ENCODE results near the gene DLG1. TPM values are rescaled to one million over a fixed set of nuclear protein-coding genes. Genes with fewer than 3 reads are reported as not detected.
"Not testable (repeated sequence)": the region's sequence is repeated elsewhere in the genome, so short reads cannot be mapped to it uniquely, and the experiment has no call there.

DLG1 gene
- polyA plus RNA-seq, 1 experiment, result 58.9 TPM

DNA sequence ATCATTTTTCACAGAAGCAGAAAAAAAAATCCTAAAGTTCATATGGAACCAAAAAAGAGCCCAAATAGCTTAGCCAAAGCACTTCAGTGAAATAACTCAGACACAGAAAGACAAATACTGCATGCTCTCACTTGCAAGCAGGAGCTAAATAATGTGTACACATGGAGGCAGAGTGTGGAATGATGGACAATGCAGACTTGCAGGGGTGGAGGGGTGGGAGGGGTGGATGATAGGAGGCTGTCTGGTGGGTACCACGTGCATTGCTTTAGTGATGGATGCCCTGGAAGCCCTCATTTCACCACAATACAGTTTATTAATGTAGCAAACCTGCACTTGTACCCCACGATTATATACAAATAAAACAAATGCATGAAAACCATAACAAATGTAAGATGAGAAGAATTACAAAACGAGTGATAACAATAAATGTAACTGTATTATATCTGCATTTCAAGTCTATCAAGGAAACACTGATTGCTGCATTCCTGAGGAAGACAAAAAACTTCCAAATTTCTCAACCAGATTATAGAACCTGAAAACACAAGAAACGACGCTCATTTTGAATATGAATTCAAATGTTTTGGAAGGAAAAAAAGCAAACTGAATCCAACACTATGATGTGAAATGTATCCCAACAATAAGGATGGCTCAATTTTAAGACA is 96.5 kb downstream of the DLG1 start:
- H3K27me3 ChIP-seq (ENCODE audit: control insufficient read depth, insufficient read depth, low read length), result no peaks in the 10 kb centered on the region
- no peak overlapping the region for H3K27ac ChIP-seq (ENCODE audit: low read depth, low read length)
- ChIA-PET CTCF (no interaction called here), POLR2A (no interaction called here)
- no peak for DNase-seq (ENCODE audit: low read depth, low spot score)
- H3K4me3 ChIP-seq (ENCODE audit: low read depth, low read length), result no peak overlapping the region
- no peaks in the 10 kb centered on the region for H3K9me3 ChIP-seq (ENCODE audit: control insufficient read depth, insufficient read depth, low read length)
- TF ChIP-seq, protein P1, sequence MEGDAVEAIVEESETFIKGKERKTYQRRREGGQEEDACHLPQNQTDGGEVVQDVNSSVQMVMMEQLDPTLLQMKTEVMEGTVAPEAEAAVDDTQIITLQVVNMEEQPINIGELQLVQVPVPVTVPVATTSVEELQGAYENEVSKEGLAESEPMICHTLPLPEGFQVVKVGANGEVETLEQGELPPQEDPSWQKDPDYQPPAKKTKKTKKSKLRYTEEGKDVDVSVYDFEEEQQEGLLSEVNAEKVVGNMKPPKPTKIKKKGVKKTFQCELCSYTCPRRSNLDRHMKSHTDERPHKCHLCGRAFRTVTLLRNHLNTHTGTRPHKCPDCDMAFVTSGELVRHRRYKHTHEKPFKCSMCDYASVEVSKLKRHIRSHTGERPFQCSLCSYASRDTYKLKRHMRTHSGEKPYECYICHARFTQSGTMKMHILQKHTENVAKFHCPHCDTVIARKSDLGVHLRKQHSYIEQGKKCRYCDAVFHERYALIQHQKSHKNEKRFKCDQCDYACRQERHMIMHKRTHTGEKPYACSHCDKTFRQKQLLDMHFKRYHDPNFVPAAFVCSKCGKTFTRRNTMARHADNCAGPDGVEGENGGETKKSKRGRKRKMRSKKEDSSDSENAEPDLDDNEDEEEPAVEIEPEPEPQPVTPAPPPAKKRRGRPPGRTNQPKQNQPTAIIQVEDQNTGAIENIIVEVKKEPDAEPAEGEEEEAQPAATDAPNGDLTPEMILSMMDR (IDR thresholded peaks at IDR 0.05; ENCODE audit: low read depth, low read length), result no peak

DNA sequence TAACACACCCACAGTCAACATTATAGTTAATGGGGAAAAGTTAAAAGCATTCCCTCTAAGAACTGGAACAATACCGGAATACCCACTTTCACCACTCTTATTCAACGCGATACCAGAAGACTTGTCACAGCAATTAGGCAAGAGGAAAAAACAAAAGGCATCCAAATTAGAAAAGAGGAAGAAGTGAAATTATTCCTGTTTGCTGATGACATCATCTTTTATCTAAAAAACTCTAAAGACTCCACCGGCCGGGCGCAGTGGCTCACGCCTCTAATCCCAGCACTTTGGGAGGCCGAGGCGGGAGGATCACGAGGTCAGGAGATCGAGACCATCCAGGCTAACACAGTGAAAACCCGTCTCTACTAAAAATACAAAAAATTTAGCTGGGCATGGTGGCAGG is 97.6 kb downstream of the DLG1 start:
- not testable (repeated sequence) for DNase-seq (ENCODE audit: low read depth, low spot score); H3K27ac ChIP-seq (ENCODE audit: low read depth, low read length)

DNA sequence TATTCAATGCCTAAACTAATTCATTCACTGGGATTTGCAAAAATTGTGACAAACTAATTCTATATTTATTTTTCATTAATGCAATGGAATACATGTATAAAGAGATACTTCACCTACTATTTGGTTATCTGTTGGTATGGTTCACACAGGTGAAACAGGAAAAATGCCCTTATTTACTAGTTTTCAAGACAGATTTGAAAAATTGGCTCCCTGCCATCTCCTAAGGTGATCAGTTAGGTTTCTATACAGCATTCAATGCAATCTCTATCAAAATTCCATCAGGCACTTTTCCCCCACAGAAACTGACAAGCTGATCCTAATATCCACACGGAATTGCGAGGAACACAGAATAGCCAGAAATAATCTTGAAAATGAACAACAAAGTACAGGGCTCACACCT is 101.1 kb downstream of the DLG1 start:
- TF ChIP-seq, protein P1 (IDR thresholded peaks at IDR 0.05; ENCODE audit: low read depth, low read length), result no peak
- no peak for DNase-seq (ENCODE audit: low read depth, low spot score)
- Histone ChIP-seq H3K27ac (ENCODE audit: low read depth, low read length) (no peak overlapping the region), H3K4me3 (ENCODE audit: low read depth, low read length) (no peak overlapping the region), H3K9me3 (ENCODE audit: control insufficient read depth, insufficient read depth, low read length) (no peaks in the 10 kb centered on the region), H3K27me3 (ENCODE audit: control insufficient read depth, insufficient read depth, low read length) (no peaks in the 10 kb centered on the region)
- POLR2A ChIA-PET, result no interaction called here
- CTCF ChIA-PET, result interaction anchor here (2.1 kb wide), 1 partner anchor 10 kb away, joined by 15 read pairs; no protein-coding TSS in a partner anchor

More for the DNA sequence above, 97.6 kb downstream of the DLG1 start:
- H3K27me3 ChIP-seq (ENCODE audit: control insufficient read depth, insufficient read depth, low read length); H3K4me3 ChIP-seq (ENCODE audit: low read depth, low read length); POLR2A ChIA-PET; H3K9me3 ChIP-seq (ENCODE audit: control insufficient read depth, insufficient read depth, low read length); CTCF ChIA-PET: not testable (repeated sequence)

DNA sequence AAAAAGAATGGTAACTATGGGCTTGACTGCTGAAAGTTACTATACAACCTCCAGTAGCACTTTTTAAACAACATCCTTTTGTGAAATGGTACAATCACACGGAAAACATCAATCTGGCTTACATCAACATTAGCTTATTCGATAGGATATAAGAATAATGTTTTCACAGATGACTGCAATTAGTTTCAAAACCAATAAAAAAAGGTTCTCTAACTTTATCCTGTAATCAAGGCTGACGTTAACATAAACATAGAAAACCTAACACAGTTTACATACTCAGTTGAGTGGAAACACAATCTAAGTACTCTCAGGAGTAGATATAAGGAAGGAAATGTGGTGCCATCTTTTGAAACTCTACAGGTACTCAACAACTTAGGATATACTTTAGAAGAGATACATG is 102.2 kb downstream of the DLG1 start:
- no peak overlapping the region for H3K4me3 ChIP-seq (ENCODE audit: low read depth, low read length)
- POLR2A ChIA-PET, result no interaction called here
- no peak for DNase-seq (ENCODE audit: low read depth, low spot score)
- CTCF ChIA-PET, result no interaction called here
- H3K9me3 ChIP-seq (ENCODE audit: control insufficient read depth, insufficient read depth, low read length), result no peaks in the 10 kb centered on the region
- H3K27me3 ChIP-seq (ENCODE audit: control insufficient read depth, insufficient read depth, low read length), result no peaks in the 10 kb centered on the region
- H3K27ac ChIP-seq (ENCODE audit: low read depth, low read length), result no peak overlapping the region
- TF ChIP-seq, protein P1 (IDR thresholded peaks at IDR 0.05; ENCODE audit: low read depth, low read length), result no peak

DNA sequence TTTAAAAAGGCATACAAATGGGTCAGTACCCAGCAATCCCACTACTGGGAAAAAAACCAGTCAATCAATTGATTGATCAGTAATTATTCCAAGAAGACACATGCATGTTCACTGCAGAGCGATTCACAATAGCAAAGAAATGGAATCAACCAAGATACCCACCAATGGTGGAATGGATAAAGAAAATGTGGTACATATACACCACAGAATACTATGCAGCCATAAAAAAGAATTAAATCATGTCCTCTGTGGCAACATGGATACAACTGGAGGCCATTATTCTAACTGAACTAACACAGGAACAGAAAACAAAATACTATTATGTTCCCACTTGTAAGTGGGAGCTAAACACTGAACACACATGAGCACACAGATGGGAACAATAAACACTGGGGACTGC is 103.1 kb downstream of the DLG1 start:
- Histone ChIP-seq H3K27me3 (ENCODE audit: control insufficient read depth, insufficient read depth, low read length) (no peaks in the 10 kb centered on the region), H3K9me3 (ENCODE audit: control insufficient read depth, insufficient read depth, low read length) (no peaks in the 10 kb centered on the region), H3K27ac (ENCODE audit: low read depth, low read length) (no peak overlapping the region), H3K4me3 (ENCODE audit: low read depth, low read length) (no peak overlapping the region)
- CTCF ChIA-PET, result interaction anchor here (1.5 kb wide), 1 partner anchor 8 kb away, joined by 4 read pairs; no protein-coding TSS in a partner anchor
- DNase-seq (ENCODE audit: low read depth, low spot score), result no peak
- POLR2A ChIA-PET, result no interaction called here
- TF ChIP-seq, protein P1 (IDR thresholded peaks at IDR 0.05; ENCODE audit: low read depth, low read length), result no peak

DNA sequence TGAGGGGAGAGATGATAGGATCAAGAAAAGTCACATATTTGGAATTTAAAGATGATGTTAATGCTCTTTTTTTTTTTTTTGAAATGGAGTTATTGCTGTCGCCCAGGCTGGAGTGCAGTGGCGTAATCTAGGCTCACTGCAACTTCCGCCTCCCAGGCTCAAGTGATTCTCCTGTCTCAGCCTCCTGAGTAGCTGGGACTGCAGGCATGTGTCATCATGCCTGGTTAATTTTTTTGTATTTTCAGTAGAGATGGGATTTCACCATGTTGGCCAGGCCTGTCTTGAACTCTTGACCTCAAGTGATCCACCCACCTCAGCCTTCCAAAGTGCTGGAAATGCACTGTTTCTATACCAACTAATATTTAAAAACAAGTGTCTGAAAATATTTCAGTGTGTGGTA is 104.7 kb downstream of the DLG1 start:
- H3K27me3 ChIP-seq (ENCODE audit: control insufficient read depth, insufficient read depth, low read length); POLR2A ChIA-PET; CTCF ChIA-PET: not testable (repeated sequence)

More for the DNA sequence above, 104.7 kb downstream of the DLG1 start:
- H3K27ac ChIP-seq (ENCODE audit: low read depth, low read length); H3K9me3 ChIP-seq (ENCODE audit: control insufficient read depth, insufficient read depth, low read length); H3K4me3 ChIP-seq (ENCODE audit: low read depth, low read length); DNase-seq (ENCODE audit: low read depth, low spot score): not testable (repeated sequence)

All from AG04450 (cell line).